Activated CD8-positive, alpha-beta T cell treated with anti-CD3 and anti-CD28 coated beads for 36 hours (primary cell): ENCODE measurements around the gene TXLNA. TPM values are rescaled to one million over a fixed set of nuclear protein-coding genes. Genes with fewer than 3 reads are reported as not detected.

Experiments
- ATAC-seq: fragments of 200-7000 bp; cut with Tn5 transposase; one replicate; pipeline ENCODE4 v1.10.0; 2021; ENCODE audit warnings: mild to moderate bottlenecking, moderate library complexity
- CTCF ChIA-PET: fragments of 350-600 bp; sonication (Branson Sonifier 250); formaldehyde crosslinking; loops from one replicate; lab custom pipeline; 2021; ENCODE audit warnings: antibody characterized with exemption; lab: Charles Lee
- POLR2A ChIA-PET: fragments of 350-600 bp; sonication (Branson Sonifier 250); formaldehyde crosslinking; loops from one replicate; lab custom pipeline; 2021; ENCODE audit warnings: antibody characterized with exemption; lab: Charles Lee
- DNase-seq: peaks from one replicate; pipeline ENCODE4 v3.0.0-alpha.2; 2020
- H3K27ac Mint-ChIP-seq: one replicate; pipeline ENCODE4 v1.8.0; 2021; ENCODE audit warnings: mild to moderate bottlenecking, mixed read lengths
- H3K27me3 Mint-ChIP-seq: one replicate; pipeline ENCODE4 v1.8.0; 2021; ENCODE audit warnings: mixed read lengths
- H3K36me3 Mint-ChIP-seq: one replicate; pipeline ENCODE4 v1.8.0; 2021; ENCODE audit warnings: low read depth, mixed read lengths
- H3K4me1 Mint-ChIP-seq: one replicate; pipeline ENCODE4 v1.8.0; 2021; ENCODE audit warnings: low read depth, mixed read lengths
- H3K4me3 Mint-ChIP-seq: one replicate; pipeline ENCODE4 v1.8.0; 2021; ENCODE audit warnings: mild to moderate bottlenecking, moderate library complexity, mixed read lengths
- H3K9me3 Mint-ChIP-seq: one replicate; pipeline ENCODE4 v1.8.0; 2021; ENCODE audit warnings: mixed read lengths
- CTCF ChIP-seq: fragments of 200-600 bp; IDR thresholded peaks from one replicate; pipeline ENCODE4 v1.8.0; 2022; ENCODE audit warnings: antibody characterized with exemption, mild to moderate bottlenecking
- intact Hi-C: fragments of 100-400 bp; cut with micrococcal nuclease; formaldehyde crosslinking; loops from one replicate; pipeline ENCODE4 v1.10.0; 2022
- total RNA-seq, 2 experiments: library from RNA; stranded (reverse); gene quantifications; one replicate each; pipeline ENCODE4 v1.2.3, GENCODE V29; 2021

Gene TXLNA
- total RNA-seq, 2 experiments from 2014 or later: 71.5 to 73.3 TPM

- ChIA-PET POLR2A (interaction anchor here (0.9 to 8.2 kb wide), 9 partner anchors 16 to 214 kb away, joined by 3 to 141 read pairs (median 4); partner anchors contain the start of genes BSDC1, CCDC28B, KPNA6 and TMEM39B), CTCF (interaction anchor here (0.6 to 2.2 kb wide), 3 partner anchors 10 to 73 kb away, joined by 3 to 9 read pairs (median 8); partner anchors contain the start of gene KPNA6)
- H3K4me1 Mint-ChIP-seq: peaks cover 48% of the 10 kb centered on the region
- H3K9me3 Mint-ChIP-seq: no peaks in the 10 kb centered on the region
- DNase-seq: no peak
- no peak for ATAC-seq
- H3K4me3 Mint-ChIP-seq: peak overlapping the region; percentile 97
- intact Hi-C loops: no loop called here
- H3K36me3 Mint-ChIP-seq: peaks cover 48% of the 10 kb centered on the region
- no peaks in the 10 kb centered on the region for H3K27me3 Mint-ChIP-seq
- TF ChIP-seq CTCF: no peak
- peak overlapping the region; percentile 98 for H3K27ac Mint-ChIP-seq
Observed at GRCh38 chr1:32181065-32181464, 1.6 kb downstream of the TXLNA start.

- no peak for DNase-seq
- Mint-ChIP-seq H3K27ac (peak overlapping the region; percentile 98), H3K9me3 (no peaks in the 10 kb centered on the region), H3K4me1 (peaks cover 53% of the 10 kb centered on the region), H3K36me3 (peaks cover 53% of the 10 kb centered on the region), H3K27me3 (no peaks in the 10 kb centered on the region), H3K4me3 (peak overlapping the region; percentile 97)
- ChIA-PET POLR2A (interaction anchor here (1.0 to 8.2 kb wide), 7 partner anchors 15 to 109 kb away, joined by 3 to 141 read pairs (median 4); partner anchors contain the start of genes CCDC28B, KPNA6 and TMEM39B), CTCF (interaction anchor here (0.6 to 1.2 kb wide), 4 partner anchors 10 to 73 kb away, joined by 3 to 4 read pairs (median 3); partner anchors contain the start of gene KPNA6)
- no peak for ATAC-seq
- TF ChIP-seq CTCF: no peak
- intact Hi-C loops: no loop called here
Observed at GRCh38 chr1:32181563-32181962, 2.1 kb downstream of the TXLNA start.

- Mint-ChIP-seq H3K27me3 (no peaks in the 10 kb centered on the region), H3K9me3 (no peaks in the 10 kb centered on the region), H3K4me3 (peak overlapping the region; percentile 97), H3K4me1 (peaks cover 54% of the 10 kb centered on the region), H3K36me3 (peaks cover 54% of the 10 kb centered on the region), H3K27ac (peak overlapping the region; percentile 41)
- TF ChIP-seq CTCF: no peak
- DNase-seq (no peak), ATAC-seq (no peak)
- intact Hi-C loops: no loop called here
- POLR2A ChIA-PET: interaction anchor here (1.0 to 8.2 kb wide), 5 partner anchors 15 to 109 kb away, joined by 3 to 141 read pairs (median 4); partner anchors contain the start of genes CCDC28B and TMEM39B
- CTCF ChIA-PET: interaction anchor here (1.1 to 1.2 kb wide), 3 partner anchors 54 to 74 kb away, joined by 3 to 4 read pairs (median 3); partner anchors contain the start of gene KPNA6
Observed at GRCh38 chr1:32182060-32182459, 2.6 kb downstream of the TXLNA start.

- Mint-ChIP-seq H3K27ac (peak overlapping the region; percentile 71), H3K4me3 (peak overlapping the region; percentile 16), H3K36me3 (peaks cover 75% of the 10 kb centered on the region), H3K27me3 (no peaks in the 10 kb centered on the region), H3K4me1 (peaks cover 47% of the 10 kb centered on the region), H3K9me3 (no peaks in the 10 kb centered on the region)
- no peak for DNase-seq
- TF ChIP-seq CTCF: no peak
- POLR2A ChIA-PET: interaction anchor here (0.9 to 8.2 kb wide), 3 partner anchors 12 to 66 kb away, joined by 4 to 141 read pairs (median 5); partner anchors contain the start of genes CCDC28B and LCK
- CTCF ChIA-PET: interaction anchor here (1.0 to 1.2 kb wide), 3 partner anchors 31 to 209 kb away, joined by 3 to 4 read pairs (median 3); partner anchors contain the start of gene BSDC1
- no peak for ATAC-seq
- intact Hi-C loops: no loop called here
Observed at GRCh38 chr1:32184650-32185049, 5.2 kb downstream of the TXLNA start.

- intact Hi-C loops: no loop called here
- no peaks in the 10 kb centered on the region for H3K9me3 Mint-ChIP-seq
- H3K27ac Mint-ChIP-seq: peak overlapping the region; percentile 98
- no peaks in the 10 kb centered on the region for H3K27me3 Mint-ChIP-seq
- CTCF ChIA-PET: interaction anchor here (1.4 kb wide), 1 partner anchor 30 kb away, joined by 3 read pairs; no protein-coding TSS in a partner anchor
- POLR2A ChIA-PET: interaction anchor here (0.8 to 3.1 kb wide), 3 partner anchors 13 to 50 kb away, joined by 3 to 25 read pairs (median 5); partner anchors contain the start of genes CCDC28B and IQCC
- H3K36me3 Mint-ChIP-seq: peaks cover 74% of the 10 kb centered on the region
- ATAC-seq (peak; percentile 57), DNase-seq (no peak)
- no peak for TF ChIP-seq CTCF
- H3K4me1 Mint-ChIP-seq: peaks cover 45% of the 10 kb centered on the region
- H3K4me3 Mint-ChIP-seq: peak overlapping the region; percentile 48
Observed at GRCh38 chr1:32186077-32186476, 6.6 kb downstream of the TXLNA start.
